Neural cell (in vitro differentiated cells): ENCODE data around the gene MYO18A. TPM values are rescaled to one million over a fixed set of nuclear protein-coding genes. Genes with fewer than 3 reads are reported as not detected.

Experiments used
- H2AFZ ChIP-seq: fragments of 200-600, 300-800 bp; sonication (generic), shearing (Covaris generic); 2 replicates; pipeline ENCODE4 v1.6.0; 2014; ENCODE audit warnings: low read depth, mild to moderate bottlenecking, antibody characterized with exemption, low read length, moderate library complexity
- H3F3A ChIP-seq: fragments of 200-600 bp; shearing (Covaris generic); 2 replicates; pipeline ENCODE4 v1.6.1; 2016; ENCODE audit warnings: mild to moderate bottlenecking, moderate library complexity, mixed read lengths, antibody characterized with exemption, low read length; ENCODE audit not compliant: insufficient read depth, poor library complexity, severe bottlenecking
- H3K27ac ChIP-seq: fragments of 200-600, 300-800 bp; sonication (generic), shearing (Covaris generic); 2 replicates; pipeline ENCODE4 v1.5.1; 2014; ENCODE audit warnings: mild to moderate bottlenecking, low read length, moderate library complexity
- H3K27me3 ChIP-seq: fragments of 300-800, 200-600 bp; sonication (generic), shearing (Covaris generic); 2 replicates; pipeline ENCODE4 v1.6.0; 2014; ENCODE audit warnings: mild to moderate bottlenecking, low read depth, low read length, moderate library complexity; ENCODE audit not compliant: insufficient read depth
- H3K36me3 ChIP-seq: fragments of 300-800, 200-600 bp; sonication (generic), shearing (Covaris generic); 2 replicates; pipeline ENCODE4 v1.5.1; 2014; ENCODE audit warnings: mild to moderate bottlenecking, antibody characterized with exemption, low read length, moderate library complexity; ENCODE audit not compliant: insufficient read depth
- H3K4me2 ChIP-seq: fragments of 300-800, 200-600 bp; sonication (generic), shearing (Covaris generic); 2 replicates; pipeline ENCODE4 v1.6.0; 2014; ENCODE audit warnings: mild to moderate bottlenecking, low read length
- H3K4me3 ChIP-seq: fragments of 300-800, 200-600 bp; sonication (generic), shearing (Covaris generic); 2 replicates; pipeline ENCODE4 v1.5.1; 2014; ENCODE audit warnings: mild to moderate bottlenecking, low read length, moderate library complexity
- H3K79me2 ChIP-seq: fragments of 200-600 bp; shearing (Covaris generic); replicated peaks from 2 replicates; pipeline ENCODE4 v1.6.0; 2014; ENCODE audit warnings: mild to moderate bottlenecking, low read length, moderate library complexity; ENCODE audit not compliant: insufficient read depth
- H3K9ac ChIP-seq: fragments of 300-800, 200-600 bp; sonication (generic), shearing (Covaris generic); 2 replicates; pipeline ENCODE4 v1.6.1; 2016; ENCODE audit warnings: mild to moderate bottlenecking, low read length, mixed read lengths
- H3K9me2 ChIP-seq: fragments of 200-600 bp; shearing (Covaris generic); 2 replicates; pipeline ENCODE4 v1.6.1; 2016; ENCODE audit warnings: mild to moderate bottlenecking, low read length, mixed read lengths; ENCODE audit not compliant: insufficient read depth
- H3K9me3 ChIP-seq: fragments of 200-600, 300-800 bp; sonication (generic), shearing (Covaris generic); 2 replicates; pipeline ENCODE4 v1.6.1; 2016; ENCODE audit warnings: mild to moderate bottlenecking, mixed run types, low read length, moderate library complexity, mixed read lengths
- H4K20me1 ChIP-seq: fragments of 200-600 bp; shearing (Covaris generic); 2 replicates; pipeline ENCODE4 v1.6.1; 2016; ENCODE audit warnings: mild to moderate bottlenecking, mixed run types; ENCODE audit not compliant: insufficient read depth
- CTCF ChIP-seq: fragments of 450-650 bp; IDR thresholded peaks from 2 replicates; pipeline ENCODE4 v1.5.1; 2014; ENCODE audit warnings: antibody characterized with exemption, mild to moderate bottlenecking, moderate library complexity; ENCODE audit not compliant: poor library complexity, severe bottlenecking
- EP300 ChIP-seq: fragments of 450-650 bp; conservative IDR thresholded peaks from 2 replicates; pipeline ENCODE4 v1.6.1; 2014; ENCODE audit warnings: antibody characterized with exemption, mild to moderate bottlenecking, moderate library complexity; ENCODE audit not compliant: poor library complexity, severe bottlenecking
- EZH2 ChIP-seq: fragments of 200-600, 300-800 bp; shearing (Covaris generic), sonication (generic); IDR thresholded peaks from 2 replicates; pipeline ENCODE4 v1.6.1; 2014; ENCODE audit warnings: antibody characterized with exemption, low read length, borderline replicate concordance, mild to moderate bottlenecking; ENCODE audit not compliant: insufficient read depth, poor library complexity, severe bottlenecking
- MXI1 ChIP-seq: fragments of 450-650 bp; conservative IDR thresholded peaks from 2 replicates; pipeline ENCODE4 v1.6.1; 2014; ENCODE audit warnings: antibody characterized with exemption, mild to moderate bottlenecking; ENCODE audit not compliant: poor library complexity, severe bottlenecking
- POLR2AphosphoS5 ChIP-seq: IDR thresholded peaks from 2 replicates; pipeline ENCODE4 v1.6.1; 2012
- RAD21 ChIP-seq: fragments of 450-650 bp; conservative IDR thresholded peaks from 2 replicates; pipeline ENCODE4 v1.6.1; 2014; ENCODE audit warnings: antibody characterized with exemption, mild to moderate bottlenecking, moderate library complexity
- REST ChIP-seq: IDR thresholded peaks from 2 replicates; pipeline ENCODE4 v1.6.1; 2012; ENCODE audit warnings: borderline replicate concordance
- SMC3 ChIP-seq: fragments of 450-650 bp; conservative IDR thresholded peaks from 2 replicates; pipeline ENCODE4 v1.6.1; 2014; ENCODE audit warnings: antibody characterized with exemption, mild to moderate bottlenecking, moderate library complexity; ENCODE audit not compliant: poor library complexity
- TAF1 ChIP-seq: IDR thresholded peaks from 2 replicates; pipeline ENCODE4 v1.6.1; 2012; ENCODE audit warnings: low read depth
- polyA plus RNA-seq: library from polyadenylated mRNA; depleted of rRNA; stranded (reverse); fragments of >200 nt; gene quantifications from 2 replicates; pipeline ENCODE4 v1.2.3, GENCODE V29; 2014

MYO18A gene
- polyA plus RNA-seq, 1 donor from 2014 or later, result 21.6 TPM

- Histone ChIP-seq H3K9me3 (no peaks in the 10 kb centered on the region), H3F3A (no peaks in the 10 kb centered on the region), H3K9ac (no peak overlapping the region), H3K27ac (no peak overlapping the region), H3K27me3 (no peaks in the 10 kb centered on the region), H3K4me3 (no peak overlapping the region), H3K79me2 (no peaks in the 10 kb centered on the region), H3K36me3 (no peaks in the 10 kb centered on the region), H3K9me2 (no peaks in the 10 kb centered on the region), H4K20me1 (no peaks in the 10 kb centered on the region), H2AFZ (no peak overlapping the region), H3K4me2 (no peak overlapping the region)
- TF ChIP-seq POLR2AphosphoS5 (no peak), EP300 (no peak), RAD21 (no peak), SMC3 (no peak), REST (no peak), TAF1 (no peak), EZH2 (no peak), CTCF (no peak), MXI1 (no peak)
Observed at GRCh38 chr17:29136998-29137730, 43.0 kb downstream of the MYO18A start.

DNA sequence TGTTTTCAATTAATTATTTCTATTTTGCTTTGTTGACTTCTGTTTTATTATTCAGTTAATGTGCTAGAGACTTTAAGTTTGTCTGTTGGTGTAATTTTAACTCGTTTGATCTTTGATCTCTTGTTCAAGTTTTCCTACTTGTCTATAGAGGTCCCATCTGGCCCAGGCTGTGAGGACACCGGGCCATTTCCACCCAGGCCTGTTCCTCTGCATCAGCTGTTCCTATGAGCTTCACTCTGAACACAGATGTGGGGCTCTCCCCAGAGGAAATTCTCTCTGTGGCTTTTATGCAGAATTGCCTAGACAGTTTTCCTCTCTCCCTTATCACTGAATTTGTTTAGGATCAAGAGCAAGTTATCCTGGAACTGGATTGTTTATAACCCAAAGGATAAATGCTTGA, 44.7 kb downstream of the MYO18A start:
- H3K27me3 ChIP-seq, result no peaks in the 10 kb centered on the region
- H4K20me1 ChIP-seq, result no peaks in the 10 kb centered on the region
- H3K36me3 ChIP-seq, result no peaks in the 10 kb centered on the region
- H3K79me2 ChIP-seq, result no peaks in the 10 kb centered on the region
- H3K9ac ChIP-seq, result no peak overlapping the region
- H3K27ac ChIP-seq, result no peak overlapping the region
- no peaks in the 10 kb centered on the region for H3K9me3 ChIP-seq
- H3K9me2 ChIP-seq, result no peaks in the 10 kb centered on the region
- H3F3A ChIP-seq, result no peaks in the 10 kb centered on the region
- H2AFZ ChIP-seq, result no peak overlapping the region
- H3K4me3 ChIP-seq, result no peak overlapping the region
- no peak overlapping the region for H3K4me2 ChIP-seq
- TF ChIP-seq POLR2AphosphoS5, result no peak
- TF ChIP-seq MXI1, result no peak
- no peak for TF ChIP-seq EP300
- no peak for TF ChIP-seq TAF1
- TF ChIP-seq RAD21, result no peak
- TF ChIP-seq CTCF, result no peak
- TF ChIP-seq REST, result no peak
- TF ChIP-seq EZH2, result no peak
- TF ChIP-seq SMC3, result no peak
